Bronchial epithelial cell (primary cell): ENCODE measurements around the gene TTF2. TPM values are rescaled to one million over a fixed set of nuclear protein-coding genes. Genes with fewer than 3 reads are reported as not detected.

Source experiments
- DNase-seq: peaks from one replicate; pipeline ENCODE4 v3.0.0-alpha.2; 2010; ENCODE audit warnings: low read depth
- FAIRE-seq: peaks from 2 replicates; lab custom pipeline; 2011; peaks lifted over from hg19 to GRCh38; lab: Jason Lieb, UNC
- H3K27me3 ChIP-seq: 2 replicates; pipeline ENCODE4 v1.5.1; 2011; ENCODE audit warnings: low read length; ENCODE audit not compliant: control insufficient read depth, insufficient read depth
- H3K36me3 ChIP-seq: 2 replicates; pipeline ENCODE4 v1.5.1; 2011; ENCODE audit warnings: low read length; ENCODE audit not compliant: control insufficient read depth, insufficient read depth
- H3K4me3 ChIP-seq: 2 replicates; pipeline ENCODE4 v1.5.1; 2011; ENCODE audit warnings: mild to moderate bottlenecking, low read depth, low read length, control low read depth
- total RNA-seq: library from RNA; depleted of rRNA; stranded (reverse); fragments of >200 nt; gene quantifications from 2 replicates; pipeline ENCODE4 v1.2.1, GENCODE V29; 2014
- TF ChIP-seq, protein P1 (sequence below): IDR thresholded peaks from 2 replicates; pipeline ENCODE4 v1.5.1; 2011; ENCODE audit warnings: mild to moderate bottlenecking, moderate library complexity, low read length, control low read depth, inconsistent platforms; ENCODE audit not compliant: insufficient read depth, severe bottlenecking

Gene TTF2
- total RNA-seq, 1 donor from 2014 or later: 10.8 TPM

DNA sequence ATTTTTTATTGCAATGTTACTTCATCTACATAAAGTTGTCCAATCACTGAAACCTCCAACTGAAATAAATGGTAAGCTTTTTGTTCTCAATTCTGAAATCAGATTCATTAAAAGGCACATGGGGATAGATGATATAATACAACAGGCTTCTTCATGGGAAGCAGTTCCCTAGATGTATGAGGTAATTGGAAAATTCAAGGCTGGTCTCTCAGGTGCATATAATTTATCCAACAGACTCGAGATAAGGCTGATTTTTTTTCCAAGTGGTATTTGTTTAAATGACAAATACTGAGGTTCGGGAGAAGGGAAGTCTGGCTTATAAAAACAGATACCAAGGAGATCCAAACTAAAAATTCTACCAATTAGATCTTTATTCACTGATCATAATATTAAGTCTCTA lies 47.2 kb downstream of the TTF2 start:
- FAIRE-seq: no peak

DNA sequence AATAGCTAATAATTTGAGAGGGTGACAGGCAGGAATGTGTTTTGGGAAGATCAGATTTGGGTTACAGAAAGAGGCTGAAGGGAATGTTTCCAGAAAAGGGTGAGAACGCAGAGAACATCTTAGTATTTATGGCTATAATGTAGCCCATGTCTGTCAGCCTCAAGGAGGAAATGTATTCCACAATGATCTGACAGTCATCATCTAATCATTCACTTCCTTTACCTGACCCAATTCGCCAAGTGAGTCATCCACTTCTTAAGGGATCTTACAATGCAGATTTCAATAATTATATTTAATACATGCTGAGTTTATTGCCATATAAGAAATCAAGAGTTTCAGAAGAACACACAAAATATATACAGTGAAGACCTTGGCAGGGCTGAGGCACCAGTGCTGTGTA lies 50.6 kb downstream of the TTF2 start:
- FAIRE-seq: no peak
- TF ChIP-seq, protein P1, sequence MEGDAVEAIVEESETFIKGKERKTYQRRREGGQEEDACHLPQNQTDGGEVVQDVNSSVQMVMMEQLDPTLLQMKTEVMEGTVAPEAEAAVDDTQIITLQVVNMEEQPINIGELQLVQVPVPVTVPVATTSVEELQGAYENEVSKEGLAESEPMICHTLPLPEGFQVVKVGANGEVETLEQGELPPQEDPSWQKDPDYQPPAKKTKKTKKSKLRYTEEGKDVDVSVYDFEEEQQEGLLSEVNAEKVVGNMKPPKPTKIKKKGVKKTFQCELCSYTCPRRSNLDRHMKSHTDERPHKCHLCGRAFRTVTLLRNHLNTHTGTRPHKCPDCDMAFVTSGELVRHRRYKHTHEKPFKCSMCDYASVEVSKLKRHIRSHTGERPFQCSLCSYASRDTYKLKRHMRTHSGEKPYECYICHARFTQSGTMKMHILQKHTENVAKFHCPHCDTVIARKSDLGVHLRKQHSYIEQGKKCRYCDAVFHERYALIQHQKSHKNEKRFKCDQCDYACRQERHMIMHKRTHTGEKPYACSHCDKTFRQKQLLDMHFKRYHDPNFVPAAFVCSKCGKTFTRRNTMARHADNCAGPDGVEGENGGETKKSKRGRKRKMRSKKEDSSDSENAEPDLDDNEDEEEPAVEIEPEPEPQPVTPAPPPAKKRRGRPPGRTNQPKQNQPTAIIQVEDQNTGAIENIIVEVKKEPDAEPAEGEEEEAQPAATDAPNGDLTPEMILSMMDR: no peak
- peaks cover 2% of the 10 kb centered on the region for H3K36me3 ChIP-seq
- DNase-seq: peak; percentile 93
- no peak overlapping the region for H3K4me3 ChIP-seq
- no peaks in the 10 kb centered on the region for H3K27me3 ChIP-seq

More for the DNA sequence above, 47.2 kb downstream of the TTF2 start:
- no peak for DNase-seq
- no peak overlapping the region for H3K4me3 ChIP-seq
- H3K36me3 ChIP-seq: peaks cover 3% of the 10 kb centered on the region
- H3K27me3 ChIP-seq: no peaks in the 10 kb centered on the region
- TF ChIP-seq, protein P1: no peak

DNA sequence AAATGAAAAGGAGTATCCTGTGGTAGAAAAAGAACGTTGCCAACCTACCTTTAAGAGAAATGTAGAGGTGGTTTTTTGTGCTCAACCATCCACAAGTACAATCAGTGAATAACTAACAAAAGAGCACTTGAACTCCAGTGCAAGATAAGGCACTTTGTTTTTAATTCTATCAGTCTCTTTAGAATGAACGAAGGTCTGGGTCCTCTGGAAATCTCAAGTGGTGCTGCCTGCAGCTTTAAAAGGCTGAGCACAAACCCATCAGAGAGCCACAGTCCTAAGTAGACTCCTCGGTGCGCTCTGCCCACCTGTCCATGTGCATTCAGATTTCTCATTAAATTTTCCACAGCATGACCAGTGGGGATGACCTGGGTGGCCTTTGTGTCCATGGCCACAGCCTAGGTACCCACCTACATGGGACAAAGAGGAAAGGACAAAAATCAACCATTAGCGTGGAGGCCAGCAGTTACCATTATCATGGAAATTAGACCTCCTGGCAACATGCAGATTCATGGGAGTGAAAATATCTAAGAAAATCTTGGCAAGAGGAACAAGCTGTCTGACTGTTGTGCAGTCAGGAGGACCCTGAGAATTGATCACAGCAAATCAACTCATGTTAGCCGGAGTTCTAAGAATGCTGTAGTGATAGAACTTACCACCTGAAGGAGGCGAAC lies 52.1 kb downstream of the TTF2 start:
- H3K27me3 ChIP-seq: no peaks in the 10 kb centered on the region
- DNase-seq (no peak), FAIRE-seq (no peak)
- no peak overlapping the region for H3K4me3 ChIP-seq
- TF ChIP-seq, protein P1: no peak
- H3K36me3 ChIP-seq: peaks cover 1% of the 10 kb centered on the region

DNA sequence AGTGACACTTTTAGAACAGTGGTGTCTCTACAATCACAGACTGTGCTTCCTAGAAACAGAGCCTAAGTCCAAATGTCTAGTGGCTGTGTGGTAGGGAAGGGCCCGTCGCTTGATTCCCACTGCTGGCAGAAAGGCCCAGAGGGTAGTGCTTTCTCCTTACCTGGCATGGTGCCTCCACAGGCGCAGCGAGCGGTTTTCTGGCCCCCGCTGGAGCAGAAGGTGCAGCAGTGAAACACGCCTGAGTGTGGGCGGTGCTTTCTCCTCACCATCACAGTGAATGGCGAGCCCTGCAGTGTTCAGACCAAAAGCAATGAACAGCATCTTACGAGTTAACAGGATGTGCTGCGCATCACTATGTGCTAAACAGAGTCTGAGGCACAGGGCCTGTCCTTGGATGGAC lies 53.1 kb downstream of the TTF2 start:
- no peak overlapping the region for H3K4me3 ChIP-seq
- DNase-seq (no peak), FAIRE-seq (no peak)
- H3K36me3 ChIP-seq: peaks cover 1% of the 10 kb centered on the region
- no peaks in the 10 kb centered on the region for H3K27me3 ChIP-seq
- TF ChIP-seq, protein P1: no peak

DNA sequence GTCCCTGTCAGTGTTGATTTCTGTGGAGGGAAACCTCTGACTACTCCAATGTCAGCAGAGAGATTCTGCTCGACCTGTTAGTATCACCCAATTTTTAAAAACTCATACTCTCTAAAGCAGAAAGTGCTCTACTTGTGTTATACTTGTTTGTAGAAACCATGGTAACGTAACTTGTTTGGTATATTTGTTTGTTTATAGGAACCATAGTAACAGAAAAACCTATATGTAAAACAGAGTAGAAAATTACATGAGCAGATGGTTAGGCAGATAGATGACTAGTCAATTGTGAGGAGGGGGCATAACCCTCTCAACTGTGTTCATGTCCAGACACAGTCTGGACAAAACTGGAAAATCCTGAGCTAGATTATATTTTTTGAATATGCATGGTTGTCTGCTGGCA lies 54.8 kb downstream of the TTF2 start:
- TF ChIP-seq, protein P1: no peak

More for the DNA sequence above, 54.8 kb downstream of the TTF2 start:
- DNase-seq (no peak), FAIRE-seq (no peak)
- no peak overlapping the region for H3K4me3 ChIP-seq
- peaks cover 1% of the 10 kb centered on the region for H3K36me3 ChIP-seq
- no peaks in the 10 kb centered on the region for H3K27me3 ChIP-seq
